Measurements from ENCODE around the gene MRGPRD.

The MRGPRD gene

DNA sequence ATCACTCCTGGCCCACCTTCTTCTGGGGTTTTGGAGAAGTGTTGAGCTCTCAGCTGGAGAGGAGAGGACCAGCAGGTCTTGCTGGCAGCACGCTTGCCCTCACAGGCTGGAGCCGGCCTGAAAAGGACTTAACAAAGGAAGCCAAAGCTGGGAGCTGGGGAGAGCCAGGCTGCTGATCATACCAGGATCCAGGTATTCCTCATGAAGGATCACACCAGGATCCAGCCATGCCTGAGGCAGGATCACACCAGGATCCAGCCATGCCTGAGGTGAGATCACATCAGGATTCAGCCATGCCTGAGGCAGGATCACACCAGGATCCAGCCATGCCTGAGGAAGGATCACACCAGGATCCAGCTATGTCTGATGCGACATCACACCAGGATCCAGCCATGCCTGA is 17.0 kb downstream of the MRGPRD start:
- no peak for TF ChIP-seq CTCF (IDR thresholded peaks at IDR 0.05; ENCODE audit: low read depth, low read length, missing control alignments)
- in situ Hi-C loops (cut with HindIII; ENCODE audit: low pct_ligation_motif_present, low sequenced_read_pairs) = no loop called here
- Histone ChIP-seq H3K36me3 (replicated peaks) (no peaks in the 10 kb centered on the region), H3K4me3 (ENCODE audit: low read depth, low read length) (no peak overlapping the region), H3K27me3 (replicated peaks) (peaks cover 1% of the 10 kb centered on the region), H3K27ac (no peak overlapping the region)
- no peak for DNase-seq

- H3K36me3 ChIP-seq (replicated peaks) = no peaks in the 10 kb centered on the region
- H3K27me3 ChIP-seq (replicated peaks) = peaks cover 1% of the 10 kb centered on the region
- DNase-seq = no peak
- H3K27ac ChIP-seq = no peak overlapping the region
- no peak overlapping the region for H3K4me3 ChIP-seq (ENCODE audit: low read depth, low read length)
- TF ChIP-seq CTCF (IDR thresholded peaks at IDR 0.05; ENCODE audit: low read depth, low read length, missing control alignments) = peak; percentile 16
- in situ Hi-C loops (cut with HindIII; ENCODE audit: low pct_ligation_motif_present, low sequenced_read_pairs) = no loop called here
Measured at GRCh38 chr11:68962527-68963250, 18.1 kb downstream of the MRGPRD start.

GRCh38 chr11:68961245-68961644 is 19.5 kb downstream of the MRGPRD start:
- DNase-seq = no peak
- peak; percentile 5 for TF ChIP-seq CTCF (IDR thresholded peaks at IDR 0.05; ENCODE audit: low read depth, low read length, missing control alignments)
- Histone ChIP-seq H3K36me3 (replicated peaks) (no peaks in the 10 kb centered on the region), H3K27me3 (replicated peaks) (no peaks in the 10 kb centered on the region), H3K4me3 (ENCODE audit: low read depth, low read length) (no peak overlapping the region), H3K27ac (no peak overlapping the region)
- in situ Hi-C loops (cut with HindIII; ENCODE audit: low pct_ligation_motif_present, low sequenced_read_pairs) = no loop called here

GRCh38 chr11:68960294-68961071 is 20.3 kb downstream of the MRGPRD start:
- Histone ChIP-seq H3K36me3 (replicated peaks) (no peaks in the 10 kb centered on the region), H3K4me3 (ENCODE audit: low read depth, low read length) (no peak overlapping the region), H3K27ac (no peak overlapping the region), H3K27me3 (replicated peaks) (no peaks in the 10 kb centered on the region)
- no peak for TF ChIP-seq CTCF (IDR thresholded peaks at IDR 0.05; ENCODE audit: low read depth, low read length, missing control alignments)
- no peak for DNase-seq
- in situ Hi-C loops (cut with HindIII; ENCODE audit: low pct_ligation_motif_present, low sequenced_read_pairs) = no loop called here

- no peak for DNase-seq
- H3K27me3 ChIP-seq (replicated peaks) = no peaks in the 10 kb centered on the region
- in situ Hi-C loops (cut with HindIII; ENCODE audit: low pct_ligation_motif_present, low sequenced_read_pairs) = no loop called here
- no peak overlapping the region for H3K27ac ChIP-seq
- H3K36me3 ChIP-seq (replicated peaks) = no peaks in the 10 kb centered on the region
- no peak for TF ChIP-seq CTCF (IDR thresholded peaks at IDR 0.05; ENCODE audit: low read depth, low read length, missing control alignments)
- H3K4me3 ChIP-seq (ENCODE audit: low read depth, low read length) = no peak overlapping the region
Measured at GRCh38 chr11:68959465-68960293, 21.1 kb downstream of the MRGPRD start.

Measured in brain microvascular endothelial cell (primary cell).